HepG2 (cell line): ENCODE results near the gene HJURP. TPM values are rescaled to one million over a fixed set of nuclear protein-coding genes. Genes with fewer than 3 reads are reported as not detected.

Experiments
- ATAC-seq: fragments of 200-7000 bp; cut with Tn5 transposase; 3 replicates; pipeline ENCODE4 v1.9.1; 2020; ENCODE audit warnings: mild to moderate bottlenecking, moderate library complexity
- BruUV-seq: library from RNA; stranded (reverse); fragments of 400-500 nt; replicated peaks from 2 replicates; lab custom pipeline; 2021; lab: Mats Ljungman, UMichigan
- CTCF ChIA-PET: fragments of 300-600 bp; formaldehyde crosslinking; extraction: SDS; loops from one replicate; lab custom pipeline; 2021; ENCODE audit warnings: low total read pairs, inconsistent platforms, low intra/inter-chr PET ratio; lab: Yijun Ruan, JAX
- POLR2A ChIA-PET: fragments of 350-600 bp; sonication (Branson Sonifier 250); formaldehyde crosslinking; loops from one replicate; lab custom pipeline; 2020; ENCODE audit warnings: antibody characterized with exemption, inconsistent platforms; lab: Yijun Ruan, JAX
- DNase-seq: peaks from one replicate; pipeline ENCODE4 v3.0.0-alpha.2; 2015; ENCODE audit warnings: low spot score
- FAIRE-seq: peaks from 3 replicates; lab custom pipeline; 2011; peaks lifted over from hg19 to GRCh38; lab: Jason Lieb, UNC
- H2AFZ ChIP-seq: one replicate; pipeline ENCODE4 v1.6.1; 2011; ENCODE audit warnings: low read length, inconsistent platforms
- H3K27ac ChIP-seq: fragments of 300-600 bp; 3 replicates; pipeline ENCODE4 v1.8.0; 2011; ENCODE audit warnings: mixed run types, mild to moderate bottlenecking, mixed read lengths, low read length, inconsistent platforms; ENCODE audit not compliant: insufficient read depth; ENCODE audit errors: extremely low read length
- H3K27me3 ChIP-seq, 2 experiments: fragments of 200-600 bp in 1 of 2; 2 replicates in 1 of 2; 3 replicates in 1 of 2; pipeline versions ENCODE4 v1.6.0 to v1.8.0; 2011; ENCODE audit warnings: low read length in 2 of 2, mild to moderate bottlenecking in 2 of 2, moderate library complexity in 2 of 2, inconsistent platforms in 1 of 2; ENCODE audit not compliant: insufficient read depth in 2 of 2, control insufficient read depth in 1 of 2
- H3K36me3 ChIP-seq, 2 experiments: fragments of 200-600 bp in 1 of 2; replicated peaks in 1 of 2; 2 replicates in 1 of 2; 3 replicates in 1 of 2; pipeline versions ENCODE4 v1.5.1 to v1.8.0; 2011; ENCODE audit warnings: low read length in 2 of 2, inconsistent platforms in 1 of 2; ENCODE audit not compliant: insufficient read depth in 2 of 2, control insufficient read depth in 1 of 2
- H3K4me1 ChIP-seq: 2 replicates; pipeline ENCODE4 v1.5.1; 2012; ENCODE audit warnings: low read length, inconsistent platforms; ENCODE audit not compliant: insufficient read depth
- H3K4me2 ChIP-seq: 2 replicates; pipeline ENCODE4 v1.6.0; 2011; ENCODE audit warnings: low read depth, low read length, inconsistent platforms
- H3K4me3 ChIP-seq, 3 experiments: fragments of 200-600 bp in 1 of 3; sonication (generic), shearing (Covaris generic) in 1 of 3; replicated peaks in 1 of 3; 2 replicates each; pipeline ENCODE4 v1.5.1; 2011 to 2016; ENCODE audit warnings: low read length in 3 of 3, inconsistent platforms in 2 of 3, low read depth in 2 of 3, mild to moderate bottlenecking in 2 of 3, control low read depth in 1 of 3, mixed read lengths in 1 of 3; ENCODE audit not compliant: insufficient read depth in 1 of 3
- H3K79me2 ChIP-seq: one replicate; pipeline ENCODE4 v1.6.1; 2011; ENCODE audit warnings: low read length, inconsistent platforms; ENCODE audit not compliant: insufficient read depth
- H3K9ac ChIP-seq: 2 replicates; pipeline ENCODE4 v1.6.0; 2011; ENCODE audit warnings: mild to moderate bottlenecking, low read depth, low read length, inconsistent platforms; ENCODE audit not compliant: insufficient read depth
- H3K9me3 ChIP-seq: 2 replicates; pipeline ENCODE4 v1.5.1; 2012; ENCODE audit warnings: mild to moderate bottlenecking, low read length
- H4K20me1 ChIP-seq: 2 replicates; pipeline ENCODE4 v1.6.0; 2011; ENCODE audit warnings: inconsistent platforms, mild to moderate bottlenecking, low read length, moderate library complexity; ENCODE audit not compliant: insufficient read depth
- JUN ChIP-seq: sonication (generic); formaldehyde crosslinking; IDR thresholded peaks from 2 replicates; pipeline ENCODE4 v1.4.0; 2020; ENCODE audit warnings: mild to moderate bottlenecking, missing genetic modification reagents
- ZMYM3 ChIP-seq: sonication (generic); formaldehyde crosslinking; IDR thresholded peaks from 2 replicates; pipeline ENCODE4 v1.5.1; 2020; ENCODE audit warnings: mild to moderate bottlenecking, missing genetic modification reagents
- ZNF20 ChIP-seq: sonication (generic); formaldehyde crosslinking; IDR thresholded peaks from 2 replicates; pipeline ENCODE4 v1.4.0; 2020; ENCODE audit warnings: mild to moderate bottlenecking, moderate library complexity, missing genetic modification reagents
- WGBS: methylation state at CpG from one replicate; pipeline ENCODE4 v1.1.6; 2017; ENCODE audit warnings: low lambda C conversion rate; 5-methylcytosine and 5-hydroxymethylcytosine counted together
- in situ Hi-C: cut with HindIII; loops from 2 replicates; pipeline ENCODE4 v1.10.0; 2017; ENCODE audit warnings: low pct_unique_long_range_greater_than_20kb; ENCODE audit not compliant: extremely low pct_ligation_motif_present
- intact Hi-C: fragments of 100-400 bp; cut with micrococcal nuclease; formaldehyde crosslinking; loops from one replicate; pipeline ENCODE4 v1.10.0; 2022; ENCODE audit not compliant: unreplicated experiment
- polyA plus RNA-seq, 8 experiments: library from polyadenylated mRNA; depleted of rRNA in 3 of 8; stranded (reverse) in 7 of 8; unstranded in 1 of 8; fragments of >200 nt; fragmentation: Illumina TruSeq in 4 of 8; extraction: Trizol in 4 of 8; gene quantifications; 2 replicates each; pipeline versions ENCODE4 v1.2.1 to v1.2.3, GENCODE V29; 2011 to 2016; ENCODE audit warnings: low read depth in 4 of 8, missing spikeins in 1 of 8, mixed read lengths in 1 of 8; ENCODE audit not compliant: insufficient read depth in 1 of 8
- total RNA-seq, 5 experiments: library from RNA; depleted of rRNA; stranded (reverse); fragments of >200 nt; fragmentation: Illumina TruSeq; extraction: Trizol; gene quantifications; 2 replicates each; pipeline ENCODE4 v1.2.3, GENCODE V29; 2016; ENCODE audit warnings: low read depth in 1 of 5
- TF ChIP-seq, protein P1 (sequence below): sonication (generic); formaldehyde crosslinking; IDR thresholded peaks from 2 replicates; pipeline ENCODE4 v1.8.0; 2023; ENCODE audit warnings: mild to moderate bottlenecking, missing genetic modification reagents
- TF ChIP-seq, protein P2 (sequence below): sonication (generic); formaldehyde crosslinking; IDR thresholded peaks from 2 replicates; pipeline ENCODE4 v1.5.0; 2020; ENCODE audit warnings: missing genetic modification reagents, mild to moderate bottlenecking, borderline replicate concordance

The HJURP gene
- total and polyA plus RNA-seq, 2 of the 13 experiments (the other 11 are each of a cell fraction or from before 2014, with no cell fraction given), result 36.3 to 43.9 TPM

DNA sequence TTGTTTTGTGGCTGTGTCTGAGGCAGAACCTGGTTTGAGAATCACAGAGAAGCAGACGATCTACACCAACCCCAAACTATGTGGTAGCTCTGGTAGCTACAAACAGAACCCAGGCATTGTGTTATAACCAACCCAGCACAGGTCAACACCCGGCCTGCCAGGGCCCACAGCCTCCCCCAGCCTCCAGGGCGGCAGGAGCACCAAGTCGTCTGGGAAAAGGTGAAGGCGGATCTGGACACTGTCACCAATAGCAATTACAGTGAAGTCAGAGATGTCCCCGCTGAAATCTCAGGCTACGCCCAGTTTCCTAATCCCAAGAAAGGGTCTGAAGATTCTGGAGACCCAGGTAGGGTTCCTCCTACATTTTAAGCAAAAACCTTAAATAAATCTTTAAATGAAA, 3.6 kb downstream of the HJURP start:
- Histone ChIP-seq H3K36me3 (peaks cover 35 to 65% of the 10 kb centered on the region in 2 experiments), H3K9ac (no peak overlapping the region), H3K79me2 (peaks cover 39% of the 10 kb centered on the region), H3K4me3 (no peak overlapping the region), H2AFZ (no peak overlapping the region), H3K27ac (no peak overlapping the region), H3K9me3 (no peaks in the 10 kb centered on the region), H4K20me1 (peaks cover 9% of the 10 kb centered on the region), H3K4me2 (no peak overlapping the region), H3K4me1 (peaks cover 39% of the 10 kb centered on the region), H3K27me3 (peaks cover 2 to 3% of the 10 kb centered on the region in 2 experiments; a peak in 1 of 5 replicates)
- intact Hi-C loops (no loop called here), in situ Hi-C loops (no loop called here)
- no peak for DNase-seq
- WGBS, result 97% methylated on average over 7 of the region's 7 CpGs
- FAIRE-seq, result no peak
- TF ChIP-seq ZMYM3 (CRISPR knock-in tag), result no peak
- TF ChIP-seq, protein P1, sequence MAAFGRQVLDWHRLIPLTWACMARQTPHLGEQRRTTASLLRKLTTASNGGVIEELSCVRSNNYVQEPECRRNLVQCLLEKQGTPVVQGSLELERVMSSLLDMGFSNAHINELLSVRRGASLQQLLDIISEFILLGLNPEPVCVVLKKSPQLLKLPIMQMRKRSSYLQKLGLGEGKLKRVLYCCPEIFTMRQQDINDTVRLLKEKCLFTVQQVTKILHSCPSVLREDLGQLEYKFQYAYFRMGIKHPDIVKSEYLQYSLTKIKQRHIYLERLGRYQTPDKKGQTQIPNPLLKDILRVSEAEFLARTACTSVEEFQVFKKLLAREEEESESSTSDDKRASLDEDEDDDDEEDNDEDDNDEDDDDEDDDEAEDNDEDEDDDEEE (CRISPR knock-in tag), result no peak
- no peak for TF ChIP-seq ZNF20 (CRISPR knock-in tag)
- TF ChIP-seq, protein P2, sequence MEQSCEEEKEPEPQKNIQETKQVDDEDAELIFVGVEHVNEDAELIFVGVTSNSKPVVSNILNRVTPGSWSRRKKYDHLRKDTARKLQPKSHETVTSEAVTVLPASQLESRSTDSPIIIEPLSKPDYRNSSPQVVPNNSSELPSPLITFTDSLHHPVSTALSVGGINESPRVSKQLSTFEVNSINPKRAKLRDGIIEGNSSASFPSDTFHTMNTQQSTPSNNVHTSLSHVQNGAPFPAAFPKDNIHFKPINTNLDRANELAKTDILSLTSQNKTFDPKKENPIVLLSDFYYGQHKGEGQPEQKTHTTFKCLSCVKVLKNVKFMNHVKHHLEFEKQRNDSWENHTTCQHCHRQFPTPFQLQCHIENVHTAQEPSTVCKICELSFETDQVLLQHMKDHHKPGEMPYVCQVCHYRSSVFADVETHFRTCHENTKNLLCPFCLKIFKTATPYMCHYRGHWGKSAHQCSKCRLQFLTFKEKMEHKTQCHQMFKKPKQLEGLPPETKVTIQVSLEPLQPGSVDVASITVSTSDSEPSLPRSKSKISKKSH, result no peak
- TF ChIP-seq JUN (CRISPR knock-in tag), result no peak
- ChIA-PET CTCF (no interaction called here), POLR2A (no interaction called here)
- ATAC-seq, result no peak
- BruUV-seq, result no TSS peak
